IMR-90 (cell line): ENCODE data around the gene BHLHE23.

ENCODE experiments used
- BHLHE40 ChIP-seq: fragments of 150-350 bp; IDR thresholded peaks from 2 replicates; pipeline ENCODE4 v1.6.1; 2016; ENCODE audit warnings: mild to moderate bottlenecking, low read depth, low read length
- CTCF ChIP-seq: conservative IDR thresholded peaks from 2 replicates; pipeline ENCODE4 v1.5.1; 2012; ENCODE audit warnings: mild to moderate bottlenecking, low read depth, low read length, improper control_type of control experiment
- ELK1 ChIP-seq: fragments of 150-350 bp; IDR thresholded peaks from 2 replicates; pipeline ENCODE4 v1.6.1; 2016; ENCODE audit warnings: low read depth, mild to moderate bottlenecking, low read length, moderate library complexity, borderline replicate concordance
- FOS ChIP-seq: fragments of 150-350 bp; IDR thresholded peaks from 2 replicates; pipeline ENCODE4 v1.6.1; 2016; ENCODE audit warnings: low read depth, low read length
- MAZ ChIP-seq: IDR thresholded peaks from 2 replicates; pipeline ENCODE4 v1.6.1; 2012; ENCODE audit warnings: low read depth, mild to moderate bottlenecking, low read length, improper control_type of control experiment, moderate library complexity, borderline replicate concordance
- POLR2A ChIP-seq: IDR thresholded peaks from 2 replicates; pipeline ENCODE4 v1.6.1; 2012; ENCODE audit warnings: mild to moderate bottlenecking, low read depth, low read length
- RCOR1 ChIP-seq: IDR thresholded peaks from 2 replicates; pipeline ENCODE4 v1.6.1; 2012; ENCODE audit warnings: mild to moderate bottlenecking, low read length, improper control_type of control experiment; ENCODE audit not compliant: insufficient replicate concordance
- RFX5 ChIP-seq: IDR thresholded peaks from 2 replicates; pipeline ENCODE4 v1.8.0; 2012; ENCODE audit warnings: low read depth, mild to moderate bottlenecking, low read length, moderate library complexity

- TF ChIP-seq CTCF (no peak), POLR2A (no peak), RCOR1 (no peak), FOS (no peak), RFX5 (no peak), BHLHE40 (no peak), ELK1 (no peak), MAZ (no peak)
These were observed 30.8 kb downstream of the BHLHE23 start for GRCh38 chr20:62975812-62976508.
